GM23338 (cell line): ENCODE measurements around the gene TMEM204. TPM values are rescaled to one million over a fixed set of nuclear protein-coding genes. Genes with fewer than 3 reads are reported as not detected.

Experiments used
- ATAC-seq: fragments of 200-7000 bp; cut with Tn5 transposase; 3 replicates; pipeline ENCODE4 v1.9.1; 2020
- DNase-seq: peaks from one replicate; pipeline ENCODE4 v3.0.0-alpha.2; 2015; ENCODE audit warnings: low spot score
- H2AFZ ChIP-seq: fragments of 200-600 bp; sonication (generic); 2 replicates; pipeline ENCODE4 v1.8.0; 2016; ENCODE audit warnings: antibody characterized with exemption, mild to moderate bottlenecking, moderate library complexity
- H3F3A ChIP-seq: fragments of 200-600 bp; sonication (generic); replicated peaks from 2 replicates; pipeline ENCODE4 v1.8.0; 2017; ENCODE audit warnings: antibody characterized with exemption, mixed run types, low read depth
- H3K27ac ChIP-seq: fragments of 200-600 bp; sonication (generic); 2 replicates; pipeline ENCODE4 v1.6.1; 2016; ENCODE audit warnings: low read depth
- H3K27me3 ChIP-seq: fragments of 200-600 bp; sonication (generic); 2 replicates; pipeline ENCODE4 v1.8.0; 2016; ENCODE audit warnings: mild to moderate bottlenecking, mixed run types, moderate library complexity; ENCODE audit not compliant: insufficient read depth
- H3K36me3 ChIP-seq: fragments of 200-600 bp; sonication (generic); 2 replicates; pipeline ENCODE4 v1.8.0; 2016; ENCODE audit warnings: mild to moderate bottlenecking; ENCODE audit not compliant: insufficient read depth
- H3K4me1 ChIP-seq: fragments of 200-600 bp; sonication (generic); 2 replicates; pipeline ENCODE4 v1.8.0; 2016; ENCODE audit warnings: mild to moderate bottlenecking, moderate library complexity; ENCODE audit not compliant: insufficient read depth
- H3K4me2 ChIP-seq: fragments of 200-600 bp; sonication (generic); 2 replicates; pipeline ENCODE4 v1.7.1; 2017; ENCODE audit warnings: mixed run types
- H3K4me3 ChIP-seq: fragments of 200-600 bp; sonication (generic); 2 replicates; pipeline ENCODE4 v1.6.1; 2016; ENCODE audit warnings: mixed run types
- H3K79me2 ChIP-seq: fragments of 200-600 bp; sonication (generic); replicated peaks from 2 replicates; pipeline ENCODE4 v1.8.0; 2017; ENCODE audit warnings: mild to moderate bottlenecking; ENCODE audit not compliant: insufficient read depth
- H3K9me2 ChIP-seq: fragments of 200-600 bp; sonication (generic); 2 replicates; pipeline ENCODE4 v1.8.0; 2017; ENCODE audit not compliant: insufficient read depth
- H4K20me1 ChIP-seq: fragments of 200-600 bp; sonication (generic); replicated peaks from 2 replicates; pipeline ENCODE4 v1.8.0; 2017; ENCODE audit warnings: mild to moderate bottlenecking; ENCODE audit not compliant: insufficient read depth
- H3K27ac Mint-ChIP-seq: 2 replicates; pipeline ENCODE4 v1.8.0; 2020; ENCODE audit warnings: inconsistent platforms, mild to moderate bottlenecking, moderate library complexity, mixed read lengths
- H3K27me3 Mint-ChIP-seq: 3 replicates; pipeline ENCODE4 v1.8.0; 2022; ENCODE audit warnings: low read depth, mild to moderate bottlenecking, moderate library complexity, mixed read lengths, inconsistent platforms; ENCODE audit not compliant: insufficient read depth, poor library complexity
- H3K36me3 Mint-ChIP-seq: 3 replicates; pipeline ENCODE4 v1.8.0; 2021; ENCODE audit warnings: low read depth, mild to moderate bottlenecking, inconsistent platforms, moderate library complexity, mixed read lengths
- H3K4me1 Mint-ChIP-seq: 3 replicates; pipeline ENCODE4 v1.8.0; 2020; ENCODE audit warnings: mild to moderate bottlenecking, inconsistent platforms, mixed read lengths
- H3K4me3 Mint-ChIP-seq: 3 replicates; pipeline ENCODE4 v1.8.0; 2021; ENCODE audit warnings: moderate library complexity, mild to moderate bottlenecking, inconsistent platforms, mixed read lengths
- H3K9me3 Mint-ChIP-seq: 3 replicates; pipeline ENCODE4 v1.8.0; 2020; ENCODE audit warnings: moderate library complexity, mild to moderate bottlenecking, inconsistent platforms, mixed read lengths
- CREB1 ChIP-seq: fragments of 250-450 bp; sonication (Bioruptor Pico); IDR thresholded peaks from 2 replicates; pipeline ENCODE4 v1.5.0; 2020; ENCODE audit warnings: low read depth, mild to moderate bottlenecking, moderate library complexity
- EZH2phosphoT487 ChIP-seq: fragments of 200-600 bp; sonication (generic); IDR thresholded peaks from one replicate; pipeline ENCODE4 v1.8.1; 2018; ENCODE audit warnings: antibody characterized with exemption; ENCODE audit not compliant: unreplicated experiment
- NANOG ChIP-seq: IDR thresholded peaks from 2 replicates; pipeline ENCODE4 v1.6.1; 2016; ENCODE audit warnings: antibody characterized with exemption, borderline replicate concordance
- STAT1 ChIP-seq: IDR thresholded peaks from one replicate; pipeline ENCODE4 v1.6.1; 2016; ENCODE audit warnings: antibody characterized with exemption; ENCODE audit not compliant: unreplicated experiment
- polyA plus RNA-seq: library from polyadenylated mRNA; unstranded; fragments of >200 nt; fragmentation: Nextera tagmentation; extraction: Ambion mirVana; gene quantifications from 2 replicates; pipeline ENCODE4 v1.2.1, GENCODE V29; 2016
- total RNA-seq: library from RNA; depleted of rRNA; stranded (reverse); fragments of >200 nt; shearing (Covaris generic); gene quantifications from 2 replicates; pipeline ENCODE4 v1.2.3, GENCODE V29; 2014
- TF ChIP-seq, protein P1 (sequence below), 2 experiments: fragments of 200-600 bp in 1 of 2; sonication (generic) in 1 of 2; conservative IDR thresholded peaks; 2 replicates each; pipeline versions ENCODE4 v1.5.1 to v1.6.1; 2016 to 2017; ENCODE audit warnings: antibody characterized with exemption in 2 of 2, low read depth in 2 of 2, mild to moderate bottlenecking in 2 of 2, moderate library complexity in 1 of 2
- TF ChIP-seq, protein P2 (sequence below): IDR thresholded peaks from one replicate; pipeline ENCODE4 v1.6.1; 2018; ENCODE audit warnings: antibody characterized with exemption; ENCODE audit not compliant: unreplicated experiment

Gene TMEM204
- total and polyA plus RNA-seq, 2 experiments from 2014 or later = 0.14 to 0.21 TPM

DNA sequence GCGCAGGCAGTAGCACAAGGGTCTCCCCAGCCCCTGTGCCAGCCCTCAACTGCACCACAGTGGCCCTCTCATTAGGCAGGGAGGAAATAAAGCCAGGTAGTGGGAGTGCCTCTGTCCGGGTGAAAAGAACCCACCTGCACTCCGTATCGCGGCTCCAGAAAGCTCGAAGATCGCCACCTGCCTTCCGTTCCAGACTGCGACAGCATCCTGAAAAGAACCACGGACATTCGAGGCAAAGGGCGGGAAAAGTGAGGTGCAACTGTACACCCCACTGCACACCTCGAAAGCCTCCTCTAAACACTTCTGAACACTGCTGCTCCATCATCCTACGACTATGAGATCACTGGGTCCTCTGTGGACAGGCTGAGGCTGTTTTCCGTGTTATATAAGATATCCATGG lies 49.7 kb downstream of the TMEM204 start:
- H3K9me2 ChIP-seq = no peaks in the 10 kb centered on the region
- Mint-ChIP-seq H3K27ac (no peak overlapping the region), H3K36me3 (peaks cover 58% of the 10 kb centered on the region), H3K9me3 (no peaks in the 10 kb centered on the region), H3K4me1 (no peaks in the 10 kb centered on the region), H3K27me3 (no peaks in the 10 kb centered on the region), H3K4me3 (no peak overlapping the region)
- ATAC-seq (no peak), DNase-seq (peak; percentile 37)
- H3K4me3 ChIP-seq = no peak overlapping the region
- H3K27me3 ChIP-seq = no peaks in the 10 kb centered on the region
- no peaks in the 10 kb centered on the region for H3F3A ChIP-seq
- no peak overlapping the region for H3K27ac ChIP-seq
- no peak overlapping the region for H3K4me2 ChIP-seq
- no peaks in the 10 kb centered on the region for H3K79me2 ChIP-seq
- 0 out of 2 replicates have a peak, but pooled peaks cover 2% of the 10 kb centered on the region for H4K20me1 ChIP-seq
- no peaks in the 10 kb centered on the region for H3K36me3 ChIP-seq
- TF ChIP-seq EZH2phosphoT487 (no peak), CREB1 (CRISPR knock-in tag) (no peak), STAT1 (no peak)
- TF ChIP-seq, protein P1, sequence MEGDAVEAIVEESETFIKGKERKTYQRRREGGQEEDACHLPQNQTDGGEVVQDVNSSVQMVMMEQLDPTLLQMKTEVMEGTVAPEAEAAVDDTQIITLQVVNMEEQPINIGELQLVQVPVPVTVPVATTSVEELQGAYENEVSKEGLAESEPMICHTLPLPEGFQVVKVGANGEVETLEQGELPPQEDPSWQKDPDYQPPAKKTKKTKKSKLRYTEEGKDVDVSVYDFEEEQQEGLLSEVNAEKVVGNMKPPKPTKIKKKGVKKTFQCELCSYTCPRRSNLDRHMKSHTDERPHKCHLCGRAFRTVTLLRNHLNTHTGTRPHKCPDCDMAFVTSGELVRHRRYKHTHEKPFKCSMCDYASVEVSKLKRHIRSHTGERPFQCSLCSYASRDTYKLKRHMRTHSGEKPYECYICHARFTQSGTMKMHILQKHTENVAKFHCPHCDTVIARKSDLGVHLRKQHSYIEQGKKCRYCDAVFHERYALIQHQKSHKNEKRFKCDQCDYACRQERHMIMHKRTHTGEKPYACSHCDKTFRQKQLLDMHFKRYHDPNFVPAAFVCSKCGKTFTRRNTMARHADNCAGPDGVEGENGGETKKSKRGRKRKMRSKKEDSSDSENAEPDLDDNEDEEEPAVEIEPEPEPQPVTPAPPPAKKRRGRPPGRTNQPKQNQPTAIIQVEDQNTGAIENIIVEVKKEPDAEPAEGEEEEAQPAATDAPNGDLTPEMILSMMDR (conservative IDR thresholded peaks at IDR 0.05; ENCODE audit: low read depth in 2 of 2) = peak; percentile 38 to 53
- TF ChIP-seq, protein P2, sequence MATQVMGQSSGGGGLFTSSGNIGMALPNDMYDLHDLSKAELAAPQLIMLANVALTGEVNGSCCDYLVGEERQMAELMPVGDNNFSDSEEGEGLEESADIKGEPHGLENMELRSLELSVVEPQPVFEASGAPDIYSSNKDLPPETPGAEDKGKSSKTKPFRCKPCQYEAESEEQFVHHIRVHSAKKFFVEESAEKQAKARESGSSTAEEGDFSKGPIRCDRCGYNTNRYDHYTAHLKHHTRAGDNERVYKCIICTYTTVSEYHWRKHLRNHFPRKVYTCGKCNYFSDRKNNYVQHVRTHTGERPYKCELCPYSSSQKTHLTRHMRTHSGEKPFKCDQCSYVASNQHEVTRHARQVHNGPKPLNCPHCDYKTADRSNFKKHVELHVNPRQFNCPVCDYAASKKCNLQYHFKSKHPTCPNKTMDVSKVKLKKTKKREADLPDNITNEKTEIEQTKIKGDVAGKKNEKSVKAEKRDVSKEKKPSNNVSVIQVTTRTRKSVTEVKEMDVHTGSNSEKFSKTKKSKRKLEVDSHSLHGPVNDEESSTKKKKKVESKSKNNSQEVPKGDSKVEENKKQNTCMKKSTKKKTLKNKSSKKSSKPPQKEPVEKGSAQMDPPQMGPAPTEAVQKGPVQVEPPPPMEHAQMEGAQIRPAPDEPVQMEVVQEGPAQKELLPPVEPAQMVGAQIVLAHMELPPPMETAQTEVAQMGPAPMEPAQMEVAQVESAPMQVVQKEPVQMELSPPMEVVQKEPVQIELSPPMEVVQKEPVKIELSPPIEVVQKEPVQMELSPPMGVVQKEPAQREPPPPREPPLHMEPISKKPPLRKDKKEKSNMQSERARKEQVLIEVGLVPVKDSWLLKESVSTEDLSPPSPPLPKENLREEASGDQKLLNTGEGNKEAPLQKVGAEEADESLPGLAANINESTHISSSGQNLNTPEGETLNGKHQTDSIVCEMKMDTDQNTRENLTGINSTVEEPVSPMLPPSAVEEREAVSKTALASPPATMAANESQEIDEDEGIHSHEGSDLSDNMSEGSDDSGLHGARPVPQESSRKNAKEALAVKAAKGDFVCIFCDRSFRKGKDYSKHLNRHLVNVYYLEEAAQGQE = no peak
- H3K4me1 ChIP-seq = no peaks in the 10 kb centered on the region
- no peak overlapping the region for H2AFZ ChIP-seq

DNA sequence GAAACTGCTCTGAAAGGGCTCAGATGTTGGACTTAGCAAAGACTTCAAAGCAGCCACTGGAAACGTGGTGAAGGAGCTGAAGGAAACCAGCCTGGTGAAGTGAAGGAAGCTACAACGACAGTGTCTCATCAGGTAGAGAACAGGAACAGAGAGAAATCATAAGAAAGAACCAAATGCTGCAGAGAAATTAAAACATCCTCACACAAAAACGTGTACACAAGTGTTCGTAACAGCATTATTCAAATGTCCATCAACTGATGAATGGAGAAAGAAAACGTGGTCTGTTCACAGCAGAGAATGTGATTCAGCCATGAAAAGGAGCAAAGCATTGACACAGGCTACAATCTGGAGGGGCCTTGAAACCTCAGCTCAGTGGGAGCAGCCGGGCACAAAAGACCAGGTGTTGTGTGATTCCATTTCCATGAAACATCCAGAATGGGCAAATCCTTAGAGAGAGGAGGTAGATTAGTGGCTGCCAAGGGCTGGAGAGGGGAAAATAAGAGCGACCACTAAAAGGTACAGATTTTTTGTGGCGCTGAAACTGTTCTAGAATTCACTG lies 51.5 kb downstream of the TMEM204 start:
- Histone ChIP-seq H4K20me1 (0 out of 2 replicates have a peak, but pooled peaks cover 2% of the 10 kb centered on the region), H3K27me3 (no peaks in the 10 kb centered on the region), H3K27ac (no peak overlapping the region), H3K4me2 (no peak overlapping the region), H3K9me2 (no peaks in the 10 kb centered on the region), H3K4me1 (no peaks in the 10 kb centered on the region), H3K36me3 (no peaks in the 10 kb centered on the region), H2AFZ (no peak overlapping the region), H3K79me2 (no peaks in the 10 kb centered on the region), H3K4me3 (no peak overlapping the region), H3F3A (no peaks in the 10 kb centered on the region)
- no peaks in the 10 kb centered on the region for H3K9me3 Mint-ChIP-seq
- TF ChIP-seq STAT1 = no peak
- no peak for TF ChIP-seq EZH2phosphoT487
- TF ChIP-seq NANOG = no peak
- no peaks in the 10 kb centered on the region for H3K4me1 Mint-ChIP-seq
- H3K4me3 Mint-ChIP-seq = no peak overlapping the region
- no peak for ATAC-seq
- no peaks in the 10 kb centered on the region for H3K27me3 Mint-ChIP-seq
- H3K36me3 Mint-ChIP-seq = peaks cover 49% of the 10 kb centered on the region
- no peak for DNase-seq
- no peak overlapping the region for H3K27ac Mint-ChIP-seq
